HG03378 (cell line): Measurements from ENCODE around the gene CHP1.
"Not testable (repeated sequence)": the region's sequence is repeated elsewhere in the genome, so short reads cannot be mapped to it uniquely, and the experiment has no call there.

Source experiments
- ATAC-seq: cut with Tn5 transposase; IDR thresholded peaks from one replicate; pipeline ENCODE4 v1.9.1; 2021; ENCODE audit warnings: mild to moderate bottlenecking, moderate library complexity; ENCODE audit not compliant: unreplicated experiment

Gene CHP1

GRCh38 chr15:41289953-41290352 is 58.9 kb downstream of the CHP1 start:
- ATAC-seq, result no peak

GRCh38 chr15:41291065-41291631 is 60.1 kb downstream of the CHP1 start:
- peak; percentile 67 for ATAC-seq

GRCh38 chr15:41292521-41292920 is 61.5 kb downstream of the CHP1 start:
- no peak for ATAC-seq

DNA sequence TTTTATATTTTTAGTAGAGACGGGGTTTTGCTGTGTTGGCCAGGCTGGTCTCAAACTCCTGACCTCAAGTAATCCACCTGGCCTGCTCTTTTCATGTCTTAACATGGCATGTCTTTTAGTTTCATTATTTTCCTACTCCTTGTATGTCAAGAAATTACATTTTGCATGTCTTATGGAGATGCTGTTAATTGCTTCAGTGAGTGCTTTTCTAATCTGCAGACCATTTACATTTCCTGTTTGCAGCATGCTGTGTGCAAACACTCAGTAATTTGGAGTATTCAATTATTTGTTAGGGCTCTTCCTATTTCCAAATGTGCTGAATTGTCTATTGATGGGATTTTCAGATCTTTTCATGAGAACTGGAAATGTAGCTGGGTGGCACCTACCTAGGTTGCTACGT is 70.1 kb downstream of the CHP1 start:
- ATAC-seq, result not testable (repeated sequence)

GRCh38 chr15:41301587-41301986 is 70.5 kb downstream of the CHP1 start:
- no peak for ATAC-seq

- ATAC-seq, result no peak
Measured at GRCh38 chr15:41304149-41304770, 73.2 kb downstream of the CHP1 start.

GRCh38 chr15:41307679-41308078 is 76.6 kb downstream of the CHP1 start:
- ATAC-seq, result no peak

DNA sequence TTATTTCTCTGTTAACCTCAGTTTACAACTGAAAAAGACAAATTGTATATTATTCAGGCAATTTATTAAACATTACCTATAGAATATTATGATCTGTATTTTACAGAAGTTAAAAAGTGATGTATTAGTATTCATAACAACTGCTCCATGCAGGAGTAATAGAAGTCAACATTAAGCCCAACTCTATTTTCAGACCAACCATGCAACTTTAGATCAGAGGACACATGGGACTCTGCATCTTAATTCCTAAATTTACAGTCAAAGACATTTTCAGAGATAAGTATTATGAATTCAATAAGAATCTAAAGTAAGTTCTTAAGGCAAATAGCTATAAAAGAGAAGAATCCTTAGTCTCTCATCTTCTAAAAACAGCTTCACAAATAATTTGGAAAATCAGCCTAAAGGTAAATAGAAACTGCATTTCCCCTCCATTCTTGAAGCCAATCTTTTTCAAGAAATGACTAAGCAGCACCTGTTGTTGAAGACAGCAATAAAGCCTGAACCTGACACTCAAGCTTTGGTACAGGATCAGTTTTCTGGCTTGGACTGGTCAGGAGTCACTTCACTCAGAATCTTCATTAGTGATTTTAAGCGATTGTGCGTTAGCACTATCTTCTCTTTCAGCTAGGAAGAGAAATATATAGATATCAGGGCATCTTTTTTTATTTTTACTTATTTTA is 78.3 kb downstream of the CHP1 start:
- no peak for ATAC-seq

DNA sequence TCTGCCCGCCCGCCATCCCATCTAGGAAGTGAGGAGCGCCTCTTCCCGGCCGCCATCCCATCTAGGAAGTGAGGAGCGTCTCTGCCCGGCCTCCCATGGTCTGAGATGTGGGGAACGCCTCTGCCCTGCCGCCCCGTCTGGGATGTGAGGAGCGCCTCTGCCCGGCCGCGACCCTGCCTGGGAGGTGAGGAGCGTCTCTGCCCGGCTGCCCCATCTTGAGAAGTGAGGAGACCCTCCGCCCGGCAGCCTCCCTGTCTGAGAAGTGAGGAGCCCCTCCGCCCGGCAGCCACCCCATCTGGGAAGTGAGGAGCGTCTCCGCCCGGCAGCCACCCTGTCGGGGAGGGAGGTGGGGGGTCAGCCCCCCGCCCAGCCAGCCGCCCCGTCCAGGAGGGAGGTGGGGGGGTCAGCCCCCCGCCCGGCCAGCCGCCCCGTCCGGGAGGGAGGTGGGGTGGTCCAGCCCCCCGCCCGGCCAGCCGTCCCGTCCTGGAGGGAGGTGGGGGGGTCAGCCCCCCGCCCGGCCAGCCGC is 89.8 kb downstream of the CHP1 start:
- ATAC-seq, result not testable (repeated sequence)

- no peak for ATAC-seq
Measured at GRCh38 chr15:41323611-41324010, 92.5 kb downstream of the CHP1 start.

GRCh38 chr15:41331281-41331680 is 100.2 kb downstream of the CHP1 start:
- no peak for ATAC-seq
